GM19372 (cell line): ENCODE data around the gene MLF2.

Experiments
- ATAC-seq: cut with Tn5 transposase; IDR thresholded peaks from one replicate; pipeline ENCODE4 v1.9.1; 2021; ENCODE audit warnings: mild to moderate bottlenecking, low read depth, moderate library complexity; ENCODE audit not compliant: unreplicated experiment

Gene MLF2

DNA sequence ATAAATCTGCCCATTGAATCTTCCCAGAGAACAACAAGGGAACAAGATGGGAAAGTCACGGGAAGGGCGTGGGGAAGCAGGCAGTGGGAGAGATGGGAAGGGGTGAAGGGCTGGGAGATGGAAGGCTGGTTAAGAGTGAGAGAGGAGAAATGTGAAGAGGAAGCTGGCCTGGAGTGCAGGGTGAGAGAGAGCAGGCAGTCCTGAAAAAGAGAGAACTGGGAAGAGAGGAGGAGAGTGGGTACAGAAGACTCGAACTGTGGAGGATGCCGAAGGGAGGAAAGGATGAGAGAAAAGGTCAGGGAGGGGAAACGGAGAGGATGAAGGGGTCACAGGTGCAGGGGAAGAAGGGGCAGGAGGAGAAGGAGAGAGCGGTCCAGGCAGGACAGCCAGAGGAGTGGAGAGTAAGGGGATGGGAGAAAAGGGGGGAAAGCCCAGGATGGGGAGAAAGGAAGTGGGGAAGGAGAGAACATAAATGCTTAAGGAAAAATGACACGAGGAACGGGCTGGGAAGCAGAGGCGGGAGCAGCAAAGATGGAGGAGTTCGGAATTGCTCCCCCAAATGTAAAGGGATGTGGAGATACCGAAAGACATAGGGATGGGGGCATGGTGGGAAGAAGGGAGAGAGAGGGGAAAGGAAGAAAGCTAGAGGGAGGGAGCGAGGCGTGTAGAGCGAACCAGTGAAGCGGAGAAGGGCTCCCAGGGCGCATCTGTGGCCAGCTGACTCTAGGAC, 53.5 kb downstream of the MLF2 start:
- no peak for ATAC-seq

DNA sequence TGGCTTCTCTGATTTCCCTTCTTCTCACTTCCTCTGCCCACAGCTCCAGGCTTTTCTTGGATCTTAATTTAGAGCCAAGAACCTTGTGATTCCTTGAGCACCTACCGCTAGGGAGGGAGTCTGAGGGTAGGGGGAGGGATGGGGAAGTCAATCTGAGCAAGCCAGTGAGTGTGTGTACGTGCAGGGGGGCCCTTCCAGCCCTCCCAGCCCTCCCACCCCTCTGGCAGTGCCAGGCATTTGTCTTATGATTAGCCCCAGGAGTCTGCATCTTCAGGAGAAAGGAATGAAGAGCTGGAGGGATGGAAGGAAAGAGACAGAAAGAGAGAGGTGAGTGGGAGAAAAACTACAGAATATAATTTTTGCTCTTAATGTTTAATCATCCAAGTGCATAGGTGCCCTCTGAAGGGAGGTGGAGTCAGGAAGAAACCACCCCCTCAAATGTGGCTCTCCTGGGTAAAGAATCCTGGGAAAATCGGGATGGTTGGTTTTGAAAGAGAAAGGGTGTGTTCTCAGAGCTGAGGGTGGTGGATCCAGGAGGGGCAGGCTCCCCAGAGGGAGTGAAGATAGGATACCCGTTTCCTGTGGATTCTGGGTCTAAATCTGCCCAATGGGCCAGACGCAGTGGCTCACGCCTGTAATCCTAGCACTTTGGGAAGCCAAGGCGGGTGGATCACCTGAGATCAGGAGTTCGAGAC, 54.4 kb downstream of the MLF2 start:
- ATAC-seq, result no peak
